ENCODE data around the gene TNFSF11. TPM values are rescaled to one million over a fixed set of nuclear protein-coding genes. Genes with fewer than 3 reads are reported as not detected.

Gene TNFSF11
- total RNA-seq, 1 donor from 2014 or later, result 0.65 TPM

DNA sequence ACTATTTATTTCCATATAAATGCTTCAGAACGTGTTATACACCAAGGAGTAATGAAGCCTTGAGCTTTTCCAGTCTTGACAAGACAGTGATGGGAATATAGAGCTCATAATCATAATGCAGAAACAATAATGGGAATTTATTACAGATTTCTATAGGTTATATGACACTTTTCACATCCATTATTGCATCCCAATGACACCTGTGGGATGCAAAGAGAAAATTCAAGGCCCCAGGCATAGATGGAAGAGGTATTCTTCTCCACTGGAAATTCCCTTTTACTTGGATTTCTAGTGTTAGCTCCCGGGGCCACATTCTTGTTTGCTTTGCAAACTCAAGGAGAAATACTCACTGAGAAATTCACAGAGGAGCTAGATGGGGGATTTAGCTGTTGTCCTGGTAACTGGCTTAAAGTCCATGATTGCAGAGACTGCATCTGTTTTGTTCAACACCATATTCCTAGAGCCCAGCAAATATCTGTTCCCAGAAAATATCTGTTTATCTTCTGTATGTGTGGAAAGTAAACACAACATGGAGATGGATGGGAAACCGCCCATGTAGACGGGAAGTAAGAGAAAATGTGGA lies 30.6 kb upstream of the TNFSF11 start:
- DNase-seq (ENCODE audit: extremely low spot score, unreplicated experiment), result no peak
- H3K9me3 Mint-ChIP-seq, result peaks cover 3% of the 10 kb centered on the region
- H3K36me3 Mint-ChIP-seq, result no peaks in the 10 kb centered on the region
- no peak overlapping the region for H3K4me3 Mint-ChIP-seq
- TF ChIP-seq, protein P1, sequence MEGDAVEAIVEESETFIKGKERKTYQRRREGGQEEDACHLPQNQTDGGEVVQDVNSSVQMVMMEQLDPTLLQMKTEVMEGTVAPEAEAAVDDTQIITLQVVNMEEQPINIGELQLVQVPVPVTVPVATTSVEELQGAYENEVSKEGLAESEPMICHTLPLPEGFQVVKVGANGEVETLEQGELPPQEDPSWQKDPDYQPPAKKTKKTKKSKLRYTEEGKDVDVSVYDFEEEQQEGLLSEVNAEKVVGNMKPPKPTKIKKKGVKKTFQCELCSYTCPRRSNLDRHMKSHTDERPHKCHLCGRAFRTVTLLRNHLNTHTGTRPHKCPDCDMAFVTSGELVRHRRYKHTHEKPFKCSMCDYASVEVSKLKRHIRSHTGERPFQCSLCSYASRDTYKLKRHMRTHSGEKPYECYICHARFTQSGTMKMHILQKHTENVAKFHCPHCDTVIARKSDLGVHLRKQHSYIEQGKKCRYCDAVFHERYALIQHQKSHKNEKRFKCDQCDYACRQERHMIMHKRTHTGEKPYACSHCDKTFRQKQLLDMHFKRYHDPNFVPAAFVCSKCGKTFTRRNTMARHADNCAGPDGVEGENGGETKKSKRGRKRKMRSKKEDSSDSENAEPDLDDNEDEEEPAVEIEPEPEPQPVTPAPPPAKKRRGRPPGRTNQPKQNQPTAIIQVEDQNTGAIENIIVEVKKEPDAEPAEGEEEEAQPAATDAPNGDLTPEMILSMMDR (conservative IDR thresholded peaks at IDR 0.05), result no peak
- H3K27ac Mint-ChIP-seq, result no peak overlapping the region
- H3K27me3 Mint-ChIP-seq, result peaks cover 3% of the 10 kb centered on the region
- no peaks in the 10 kb centered on the region for H3K4me1 Mint-ChIP-seq (ENCODE audit: unreplicated experiment)

DNA sequence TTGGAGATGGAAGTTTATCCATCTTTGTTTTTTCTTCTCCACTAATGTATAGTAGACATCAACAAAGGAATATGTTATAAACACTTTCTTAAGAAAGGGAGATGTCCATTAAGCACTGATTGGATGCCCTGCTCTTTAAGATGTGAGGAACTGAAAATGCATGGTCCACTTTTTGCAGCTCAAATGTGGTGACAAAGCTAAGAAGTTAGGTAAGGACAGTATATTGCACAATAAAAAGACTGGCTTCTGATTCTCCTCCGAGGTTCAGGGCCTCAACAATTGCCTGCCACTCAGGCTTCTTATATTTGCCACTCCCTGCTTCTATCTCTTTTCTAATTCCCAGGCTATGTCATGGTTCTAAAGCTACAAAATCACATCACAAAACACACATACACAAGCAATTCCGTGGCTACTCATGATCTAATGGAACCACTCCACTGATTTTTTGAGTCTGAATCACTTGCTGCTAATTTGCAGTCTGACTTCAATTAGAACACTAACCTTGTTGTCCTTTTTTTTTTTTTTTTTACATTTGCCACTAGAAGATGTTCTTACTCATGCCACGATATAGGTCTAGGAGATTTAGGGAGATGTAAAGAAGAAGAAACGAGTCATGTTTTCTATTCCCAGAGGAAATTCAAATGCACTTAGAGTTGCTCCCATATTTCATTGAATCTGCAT lies 29.6 kb upstream of the TNFSF11 start:
- peaks cover 7% of the 10 kb centered on the region for H3K27me3 Mint-ChIP-seq
- H3K36me3 Mint-ChIP-seq, result no peaks in the 10 kb centered on the region
- DNase-seq (ENCODE audit: extremely low spot score, unreplicated experiment), result no peak
- H3K27ac Mint-ChIP-seq, result no peak overlapping the region
- peaks cover 7% of the 10 kb centered on the region for H3K4me1 Mint-ChIP-seq (ENCODE audit: unreplicated experiment)
- H3K4me3 Mint-ChIP-seq, result no peak overlapping the region
- TF ChIP-seq, protein P1 (conservative IDR thresholded peaks at IDR 0.05), result no peak
- peaks cover 3% of the 10 kb centered on the region for H3K9me3 Mint-ChIP-seq

DNA sequence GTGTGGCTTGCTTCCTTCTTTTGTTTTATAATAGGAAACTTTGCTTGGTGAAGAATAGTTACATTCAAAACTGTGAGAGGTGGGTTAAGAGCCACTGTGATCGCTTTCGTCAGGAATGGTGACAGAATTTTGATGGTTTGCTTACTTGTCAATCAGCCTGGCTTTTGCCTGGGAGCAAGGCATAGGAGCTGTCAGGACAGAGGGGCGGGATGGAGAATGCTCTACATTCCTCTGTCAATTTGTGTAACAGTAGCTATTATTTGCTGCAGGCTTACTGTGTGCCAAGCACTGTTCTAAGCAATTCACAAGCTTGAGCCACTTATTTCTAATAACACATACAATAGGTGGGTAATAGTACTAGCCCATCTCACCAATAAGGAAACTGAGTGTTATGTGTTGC lies 28.1 kb upstream of the TNFSF11 start:
- Mint-ChIP-seq H3K4me1 (ENCODE audit: unreplicated experiment) (peaks cover 11% of the 10 kb centered on the region), H3K36me3 (no peaks in the 10 kb centered on the region), H3K9me3 (peaks cover 3% of the 10 kb centered on the region), H3K4me3 (no peak overlapping the region), H3K27me3 (peaks cover 4% of the 10 kb centered on the region), H3K27ac (no peak overlapping the region)
- DNase-seq (ENCODE audit: extremely low spot score, unreplicated experiment), result no peak
- TF ChIP-seq, protein P1 (conservative IDR thresholded peaks at IDR 0.05), result no peak

DNA sequence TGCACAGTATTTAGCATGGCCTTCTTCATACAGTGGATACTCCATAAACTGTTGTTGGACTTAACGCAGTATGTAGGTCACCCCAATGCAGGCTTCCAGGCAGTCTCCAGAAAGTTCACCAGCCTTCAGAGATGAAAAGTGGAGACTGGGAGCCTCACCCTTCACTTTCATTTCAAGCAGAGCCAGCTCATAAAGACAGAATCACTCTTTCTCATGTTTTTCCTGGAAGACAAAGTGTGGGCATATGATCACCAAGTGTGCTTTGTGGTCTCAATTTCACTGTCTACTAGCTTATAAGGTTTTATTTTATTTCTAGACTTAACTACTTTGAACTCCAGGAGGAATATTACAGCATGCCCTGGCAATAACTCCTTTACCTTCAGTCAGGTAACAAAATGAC lies 26.3 kb upstream of the TNFSF11 start:
- no peak overlapping the region for H3K4me3 Mint-ChIP-seq
- TF ChIP-seq, protein P1 (conservative IDR thresholded peaks at IDR 0.05), result no peak

GRCh38 chr13:42548731-42549551 lies 25.0 kb upstream of the TNFSF11 start:
- TF ChIP-seq, protein P1 (conservative IDR thresholded peaks at IDR 0.05), result no peak
- no peaks in the 10 kb centered on the region for H3K36me3 Mint-ChIP-seq
- H3K27ac Mint-ChIP-seq, result no peak overlapping the region
- DNase-seq (ENCODE audit: extremely low spot score, unreplicated experiment), result no peak
- no peak overlapping the region for H3K4me3 Mint-ChIP-seq
- peaks cover 3% of the 10 kb centered on the region for H3K9me3 Mint-ChIP-seq
- peaks cover 4% of the 10 kb centered on the region for H3K27me3 Mint-ChIP-seq
- peaks cover 11% of the 10 kb centered on the region for H3K4me1 Mint-ChIP-seq (ENCODE audit: unreplicated experiment)

More for the DNA sequence above, 26.3 kb upstream of the TNFSF11 start:
- Mint-ChIP-seq H3K27ac (no peak overlapping the region), H3K27me3 (peaks cover 4% of the 10 kb centered on the region), H3K36me3 (no peaks in the 10 kb centered on the region), H3K4me1 (ENCODE audit: unreplicated experiment) (peaks cover 11% of the 10 kb centered on the region), H3K9me3 (peaks cover 3% of the 10 kb centered on the region)
- DNase-seq (ENCODE audit: extremely low spot score, unreplicated experiment), result no peak

Data from type B pancreatic cell (in vitro differentiated cells).